Prostate gland (tissue), 2 donors: ENCODE results near the gene TP53I11. TPM values are rescaled to one million over a fixed set of nuclear protein-coding genes. Genes with fewer than 3 reads are reported as not detected.

Experiments used
- DNase-seq: peaks from one replicate; pipeline ENCODE4 v3.0.0-alpha.2; 2019; ENCODE audit warnings: low spot score
- H3K27ac ChIP-seq, 2 donors: fragments of 200-600 bp; sonication (generic); 2 replicates each; pipeline ENCODE4 v1.5.1; 2017 to 2019
- H3K27me3 ChIP-seq: fragments of 200-600 bp; sonication (generic); replicated peaks from 2 replicates; pipeline ENCODE4 v1.5.1; 2019; ENCODE audit not compliant: insufficient read depth
- H3K36me3 ChIP-seq, 2 donors: fragments of 200-600 bp; sonication (generic); 1 replicate in 1 of 2; 2 replicates in 1 of 2; pipeline versions ENCODE4 v1.5.1 to v1.8.1; 2017 to 2019
- H3K4me1 ChIP-seq: fragments of 200-600 bp; sonication (generic); replicated peaks from 2 replicates; pipeline ENCODE4 v1.5.1; 2019
- H3K4me3 ChIP-seq, 2 donors: fragments of 200-600 bp; sonication (generic); 2 replicates each; pipeline ENCODE4 v1.5.1; 2017 to 2019
- H3K9me3 ChIP-seq: fragments of 200-600 bp; sonication (generic); 2 replicates; pipeline ENCODE4 v1.5.1; 2017
- CTCF ChIP-seq, 4 experiments: fragments of 200-600 bp in 2 of 4; fragments of 450-650 bp in 2 of 4; sonication (generic) in 2 of 4; IDR thresholded peaks; 1 replicate in 3 of 4; 2 replicates in 1 of 4; pipeline ENCODE4 v1.5.1; 2016 to 2019; ENCODE audit warnings: antibody characterized with exemption in 4 of 4, mild to moderate bottlenecking in 2 of 4, moderate library complexity in 2 of 4
- POLR2A ChIP-seq: fragments of 450-650 bp; IDR thresholded peaks from one replicate; pipeline ENCODE4 v1.6.1; 2016; ENCODE audit warnings: antibody characterized with exemption, mild to moderate bottlenecking
- POLR2AphosphoS5 ChIP-seq: sonication (generic); formaldehyde crosslinking; IDR thresholded peaks from one replicate; pipeline ENCODE4 v1.6.1; 2017; ENCODE audit warnings: antibody characterized with exemption
- WGBS: methylation state at CpG from one replicate; pipeline ENCODE4 v1.1.5; 2018; 5-methylcytosine and 5-hydroxymethylcytosine counted together
- intact Hi-C: fragments of 100-400 bp; cut with DNase I; formaldehyde crosslinking; loops from one replicate; pipeline ENCODE4 v1.14.2; 2022
- total RNA-seq, 2 donors: library from RNA; depleted of rRNA; stranded (reverse); fragments of >200 nt; gene quantifications; one replicate each; pipeline ENCODE4 v1.1.0, GENCODE V29; 2016

The TP53I11 gene
- total RNA-seq, 2 donors from 2014 or later, result 72.0 to 115 TPM

GRCh38 chr11:44884056-44884455, 66.6 kb downstream of the TP53I11 start:
- DNase-seq, result no peak
- Histone ChIP-seq H3K27ac (no peak overlapping the region), H3K27me3 (no peaks in the 10 kb centered on the region), H3K36me3 (no peaks in the 10 kb centered on the region), H3K4me3 (no peak overlapping the region), H3K4me1 (no peaks in the 10 kb centered on the region), H3K9me3 (no peaks in the 10 kb centered on the region)
- no peak for TF ChIP-seq POLR2AphosphoS5
- no peak for TF ChIP-seq POLR2A
- TF ChIP-seq CTCF (IDR thresholded peaks at IDR 0.05), result no peak
- intact Hi-C loops, result no loop called here
- 94% methylated on average over 6 of the region's 6 CpGs for WGBS

- Histone ChIP-seq H3K36me3 (no peaks in the 10 kb centered on the region), H3K27ac (no peak overlapping the region), H3K9me3 (no peaks in the 10 kb centered on the region), H3K27me3 (no peaks in the 10 kb centered on the region), H3K4me3 (no peak overlapping the region), H3K4me1 (no peaks in the 10 kb centered on the region)
- no peak for DNase-seq
- TF ChIP-seq CTCF (IDR thresholded peaks at IDR 0.05), result no peak
- no peak for TF ChIP-seq POLR2A
- TF ChIP-seq POLR2AphosphoS5, result no peak
- intact Hi-C loops, result no loop called here
- 83% methylated on average over 6 of the region's 6 CpGs for WGBS
Measured at GRCh38 chr11:44883277-44883676, 67.4 kb downstream of the TP53I11 start.

Other genes starting within 250 kb of the TP53I11 start
- gene TSPAN18, start 223.9 kb downstream of the TP53I11 start, total RNA-seq, result 1 to 10 TPM; 4.1 to 6.6 TPM
- 10 to 100 TPM; 13.1 to 15.3 TPM for gene PRDM11, start 195.8 kb upstream of the TP53I11 start, total RNA-seq